ENCODE measurements around the gene B4GALT2. TPM values are rescaled to one million over a fixed set of nuclear protein-coding genes. Genes with fewer than 3 reads are reported as not detected.

Gene B4GALT2
- total and polyA plus RNA-seq, 9 of the 15 experiments (the other 6 are each of a cell fraction or from before 2014, with no cell fraction given), result 1.3 to 86.8 (median 43.8) TPM

DNA sequence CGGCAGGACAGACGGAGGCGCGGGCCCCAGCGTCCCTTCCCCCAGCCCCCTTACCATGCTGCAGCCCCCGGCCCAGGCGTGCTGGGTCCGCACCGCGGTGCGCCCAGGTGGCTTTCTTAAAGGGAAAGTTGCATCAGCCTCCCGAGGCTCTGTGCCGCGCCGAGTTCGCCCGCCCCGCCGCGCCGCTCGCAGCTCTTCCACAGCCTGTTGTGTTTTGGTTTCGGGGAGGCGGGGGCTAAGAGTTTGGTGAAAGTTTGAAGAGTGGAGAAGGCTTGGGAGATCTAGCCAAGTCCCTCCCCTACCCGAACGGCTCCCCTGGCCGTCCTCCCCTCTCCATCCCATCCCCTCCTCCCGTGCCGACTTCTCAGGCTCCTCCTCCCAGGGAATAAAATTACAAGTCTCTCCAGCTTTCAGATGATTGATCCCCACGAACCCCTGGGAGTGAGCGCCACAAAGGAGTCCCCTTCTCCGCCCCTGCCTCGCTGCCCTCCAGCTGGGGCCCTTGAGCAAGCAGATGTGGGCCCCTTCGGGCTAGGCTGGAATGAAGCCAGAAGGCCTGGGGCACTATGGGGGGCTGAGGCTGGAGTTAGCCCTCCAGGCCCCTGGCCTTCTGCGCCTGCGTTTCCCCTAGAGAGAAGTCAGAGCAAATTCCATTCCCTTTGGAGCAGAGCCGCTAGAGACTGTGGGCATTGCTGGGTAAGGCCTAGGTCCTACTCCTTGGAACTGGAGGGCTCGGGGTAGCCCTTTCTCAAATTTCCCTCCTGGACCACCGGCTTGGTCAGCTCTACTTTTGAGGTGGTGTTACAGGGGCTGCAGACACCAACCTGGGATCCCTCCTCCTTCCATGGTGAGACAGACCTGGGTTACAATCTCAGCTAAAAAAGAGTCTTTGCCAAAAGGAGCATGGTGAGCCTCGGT is 52.5 kb downstream of the B4GALT2 start, which contains the start of gene SLC6A9 (continued):
- no peak for TF ChIP-seq NFE2 (IDR thresholded peaks at IDR 0.05; ENCODE audit: low read depth)
- TF ChIP-seq, protein P1, sequence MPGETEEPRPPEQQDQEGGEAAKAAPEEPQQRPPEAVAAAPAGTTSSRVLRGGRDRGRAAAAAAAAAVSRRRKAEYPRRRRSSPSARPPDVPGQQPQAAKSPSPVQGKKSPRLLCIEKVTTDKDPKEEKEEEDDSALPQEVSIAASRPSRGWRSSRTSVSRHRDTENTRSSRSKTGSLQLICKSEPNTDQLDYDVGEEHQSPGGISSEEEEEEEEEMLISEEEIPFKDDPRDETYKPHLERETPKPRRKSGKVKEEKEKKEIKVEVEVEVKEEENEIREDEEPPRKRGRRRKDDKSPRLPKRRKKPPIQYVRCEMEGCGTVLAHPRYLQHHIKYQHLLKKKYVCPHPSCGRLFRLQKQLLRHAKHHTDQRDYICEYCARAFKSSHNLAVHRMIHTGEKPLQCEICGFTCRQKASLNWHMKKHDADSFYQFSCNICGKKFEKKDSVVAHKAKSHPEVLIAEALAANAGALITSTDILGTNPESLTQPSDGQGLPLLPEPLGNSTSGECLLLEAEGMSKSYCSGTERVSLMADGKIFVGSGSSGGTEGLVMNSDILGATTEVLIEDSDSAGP (CRISPR knock-in tag; IDR thresholded peaks at IDR 0.05), result peak; percentile 85
- TF ChIP-seq HNRNPH1 (optimal IDR thresholded peaks at IDR 0.05; ENCODE audit: low read depth, low read length), result no peak
- no peak for TF ChIP-seq CBFA2T2 (conservative IDR thresholded peaks at IDR 0.05)
- TF ChIP-seq ZNF551 (CRISPR knock-in tag; IDR thresholded peaks at IDR 0.05), result no peak
- TF ChIP-seq PPARD (CRISPR knock-in tag; IDR thresholded peaks at IDR 0.05), result no peak
- TF ChIP-seq ZBTB1 (CRISPR knock-in tag; IDR thresholded peaks at IDR 0.05; ENCODE audit: borderline replicate concordance, low read depth), result peak; percentile 36; the same call in 1 of the 2 replicates
- TF ChIP-seq, protein P2, sequence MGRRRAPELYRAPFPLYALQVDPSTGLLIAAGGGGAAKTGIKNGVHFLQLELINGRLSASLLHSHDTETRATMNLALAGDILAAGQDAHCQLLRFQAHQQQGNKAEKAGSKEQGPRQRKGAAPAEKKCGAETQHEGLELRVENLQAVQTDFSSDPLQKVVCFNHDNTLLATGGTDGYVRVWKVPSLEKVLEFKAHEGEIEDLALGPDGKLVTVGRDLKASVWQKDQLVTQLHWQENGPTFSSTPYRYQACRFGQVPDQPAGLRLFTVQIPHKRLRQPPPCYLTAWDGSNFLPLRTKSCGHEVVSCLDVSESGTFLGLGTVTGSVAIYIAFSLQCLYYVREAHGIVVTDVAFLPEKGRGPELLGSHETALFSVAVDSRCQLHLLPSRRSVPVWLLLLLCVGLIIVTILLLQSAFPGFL (CRISPR knock-in tag; IDR thresholded peaks at IDR 0.05), result no peak
- no peak for TF ChIP-seq CBFB (CRISPR knock-in tag; IDR thresholded peaks at IDR 0.05)
- TF ChIP-seq CHD1 (IDR thresholded peaks at IDR 0.05; ENCODE audit: low read length), result no peak
- TF ChIP-seq, protein P3, sequence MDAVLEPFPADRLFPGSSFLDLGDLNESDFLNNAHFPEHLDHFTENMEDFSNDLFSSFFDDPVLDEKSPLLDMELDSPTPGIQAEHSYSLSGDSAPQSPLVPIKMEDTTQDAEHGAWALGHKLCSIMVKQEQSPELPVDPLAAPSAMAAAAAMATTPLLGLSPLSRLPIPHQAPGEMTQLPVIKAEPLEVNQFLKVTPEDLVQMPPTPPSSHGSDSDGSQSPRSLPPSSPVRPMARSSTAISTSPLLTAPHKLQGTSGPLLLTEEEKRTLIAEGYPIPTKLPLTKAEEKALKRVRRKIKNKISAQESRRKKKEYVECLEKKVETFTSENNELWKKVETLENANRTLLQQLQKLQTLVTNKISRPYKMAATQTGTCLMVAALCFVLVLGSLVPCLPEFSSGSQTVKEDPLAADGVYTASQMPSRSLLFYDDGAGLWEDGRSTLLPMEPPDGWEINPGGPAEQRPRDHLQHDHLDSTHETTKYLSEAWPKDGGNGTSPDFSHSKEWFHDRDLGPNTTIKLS (IDR thresholded peaks at IDR 0.05; ENCODE audit: borderline replicate concordance, low read depth), result no peak

All from K562 (cell line).